HepG2 (cell line): ENCODE data around the gene ESRRG. TPM values are rescaled to one million over a fixed set of nuclear protein-coding genes. Genes with fewer than 3 reads are reported as not detected.

ENCODE experiments used
- ATAC-seq: fragments of 200-7000 bp; cut with Tn5 transposase; 3 replicates; pipeline ENCODE4 v1.9.1; 2020; ENCODE audit warnings: mild to moderate bottlenecking, moderate library complexity
- BruUV-seq: library from RNA; stranded (reverse); fragments of 400-500 nt; replicated peaks from 2 replicates; lab custom pipeline; 2021; lab: Mats Ljungman, UMichigan
- CTCF ChIA-PET: fragments of 300-600 bp; formaldehyde crosslinking; extraction: SDS; loops from one replicate; lab custom pipeline; 2021; ENCODE audit warnings: low total read pairs, inconsistent platforms, low intra/inter-chr PET ratio; lab: Yijun Ruan, JAX
- POLR2A ChIA-PET: fragments of 350-600 bp; sonication (Branson Sonifier 250); formaldehyde crosslinking; loops from one replicate; lab custom pipeline; 2020; ENCODE audit warnings: antibody characterized with exemption, inconsistent platforms; lab: Yijun Ruan, JAX
- DNase-seq: peaks from one replicate; pipeline ENCODE4 v3.0.0-alpha.2; 2015; ENCODE audit warnings: low spot score
- FAIRE-seq: peaks from 3 replicates; lab custom pipeline; 2011; peaks lifted over from hg19 to GRCh38; lab: Jason Lieb, UNC
- H2AFZ ChIP-seq: one replicate; pipeline ENCODE4 v1.6.1; 2011; ENCODE audit warnings: low read length, inconsistent platforms
- H3K27ac ChIP-seq: fragments of 300-600 bp; 3 replicates; pipeline ENCODE4 v1.8.0; 2011; ENCODE audit warnings: mixed run types, mild to moderate bottlenecking, mixed read lengths, low read length, inconsistent platforms; ENCODE audit not compliant: insufficient read depth; ENCODE audit errors: extremely low read length
- H3K27me3 ChIP-seq, 2 experiments: fragments of 200-600 bp in 1 of 2; 2 replicates in 1 of 2; 3 replicates in 1 of 2; pipeline versions ENCODE4 v1.6.0 to v1.8.0; 2011; ENCODE audit warnings: low read length in 2 of 2, mild to moderate bottlenecking in 2 of 2, moderate library complexity in 2 of 2, inconsistent platforms in 1 of 2; ENCODE audit not compliant: insufficient read depth in 2 of 2, control insufficient read depth in 1 of 2
- H3K36me3 ChIP-seq, 2 experiments: fragments of 200-600 bp in 1 of 2; replicated peaks in 1 of 2; 2 replicates in 1 of 2; 3 replicates in 1 of 2; pipeline versions ENCODE4 v1.5.1 to v1.8.0; 2011; ENCODE audit warnings: low read length in 2 of 2, inconsistent platforms in 1 of 2; ENCODE audit not compliant: insufficient read depth in 2 of 2, control insufficient read depth in 1 of 2
- H3K4me1 ChIP-seq: 2 replicates; pipeline ENCODE4 v1.5.1; 2012; ENCODE audit warnings: low read length, inconsistent platforms; ENCODE audit not compliant: insufficient read depth
- H3K4me2 ChIP-seq: 2 replicates; pipeline ENCODE4 v1.6.0; 2011; ENCODE audit warnings: low read depth, low read length, inconsistent platforms
- H3K4me3 ChIP-seq, 3 experiments: fragments of 200-600 bp in 1 of 3; sonication (generic), shearing (Covaris generic) in 1 of 3; replicated peaks in 1 of 3; 2 replicates each; pipeline ENCODE4 v1.5.1; 2011 to 2016; ENCODE audit warnings: low read length in 3 of 3, inconsistent platforms in 2 of 3, low read depth in 2 of 3, mild to moderate bottlenecking in 2 of 3, control low read depth in 1 of 3, mixed read lengths in 1 of 3; ENCODE audit not compliant: insufficient read depth in 1 of 3
- H3K79me2 ChIP-seq: one replicate; pipeline ENCODE4 v1.6.1; 2011; ENCODE audit warnings: low read length, inconsistent platforms; ENCODE audit not compliant: insufficient read depth
- H3K9ac ChIP-seq: 2 replicates; pipeline ENCODE4 v1.6.0; 2011; ENCODE audit warnings: mild to moderate bottlenecking, low read depth, low read length, inconsistent platforms; ENCODE audit not compliant: insufficient read depth
- H3K9me3 ChIP-seq: 2 replicates; pipeline ENCODE4 v1.5.1; 2012; ENCODE audit warnings: mild to moderate bottlenecking, low read length
- H4K20me1 ChIP-seq: 2 replicates; pipeline ENCODE4 v1.6.0; 2011; ENCODE audit warnings: inconsistent platforms, mild to moderate bottlenecking, low read length, moderate library complexity; ENCODE audit not compliant: insufficient read depth
- AKAP8 ChIP-seq: sonication (generic); formaldehyde crosslinking; IDR thresholded peaks from 2 replicates; pipeline ENCODE4 v1.5.1; 2020; ENCODE audit warnings: mild to moderate bottlenecking, missing genetic modification reagents
- CBX5 ChIP-seq: sonication (generic); formaldehyde crosslinking; IDR thresholded peaks from 2 replicates; pipeline ENCODE4 v1.4.0; 2020; ENCODE audit warnings: missing genetic modification reagents, borderline replicate concordance
- HNF4A ChIP-seq: sonication (generic); formaldehyde crosslinking; IDR thresholded peaks from 2 replicates; pipeline ENCODE4 v1.4.0; 2020; ENCODE audit warnings: missing genetic modification reagents
- KDM5B ChIP-seq: sonication (generic); formaldehyde crosslinking; IDR thresholded peaks from 2 replicates; pipeline ENCODE4 v1.4.0; 2020; ENCODE audit warnings: missing genetic modification reagents, mild to moderate bottlenecking, borderline replicate concordance
- ZBTB1 ChIP-seq: sonication (generic); formaldehyde crosslinking; IDR thresholded peaks from 2 replicates; pipeline ENCODE4 v1.4.0; 2020; ENCODE audit warnings: missing genetic modification reagents, borderline replicate concordance
- ZFP82 ChIP-seq: sonication (generic); formaldehyde crosslinking; IDR thresholded peaks from 2 replicates; pipeline ENCODE4 v1.5.1; 2020; ENCODE audit warnings: mild to moderate bottlenecking, missing genetic modification reagents, borderline replicate concordance
- ZNF20 ChIP-seq: sonication (generic); formaldehyde crosslinking; IDR thresholded peaks from 2 replicates; pipeline ENCODE4 v1.4.0; 2020; ENCODE audit warnings: mild to moderate bottlenecking, moderate library complexity, missing genetic modification reagents
- WGBS: methylation state at CpG from one replicate; pipeline ENCODE4 v1.1.6; 2017; ENCODE audit warnings: low lambda C conversion rate; 5-methylcytosine and 5-hydroxymethylcytosine counted together
- in situ Hi-C: cut with HindIII; loops from 2 replicates; pipeline ENCODE4 v1.10.0; 2017; ENCODE audit warnings: low pct_unique_long_range_greater_than_20kb; ENCODE audit not compliant: extremely low pct_ligation_motif_present
- intact Hi-C: fragments of 100-400 bp; cut with micrococcal nuclease; formaldehyde crosslinking; loops from one replicate; pipeline ENCODE4 v1.10.0; 2022; ENCODE audit not compliant: unreplicated experiment
- polyA plus RNA-seq, 8 experiments: library from polyadenylated mRNA; depleted of rRNA in 3 of 8; stranded (reverse) in 7 of 8; unstranded in 1 of 8; fragments of >200 nt; fragmentation: Illumina TruSeq in 4 of 8; extraction: Trizol in 4 of 8; gene quantifications; 2 replicates each; pipeline versions ENCODE4 v1.2.1 to v1.2.3, GENCODE V29; 2011 to 2016; ENCODE audit warnings: low read depth in 4 of 8, missing spikeins in 1 of 8, mixed read lengths in 1 of 8; ENCODE audit not compliant: insufficient read depth in 1 of 8
- total RNA-seq, 5 experiments: library from RNA; depleted of rRNA; stranded (reverse); fragments of >200 nt; fragmentation: Illumina TruSeq; extraction: Trizol; gene quantifications; 2 replicates each; pipeline ENCODE4 v1.2.3, GENCODE V29; 2016; ENCODE audit warnings: low read depth in 1 of 5
- TF ChIP-seq, protein P1 (sequence below): IDR thresholded peaks from 2 replicates; pipeline ENCODE4 v1.6.1; 2016; ENCODE audit warnings: missing compliant biosample characterization, missing genetic modification reagents, borderline replicate concordance
- TF ChIP-seq, protein P2 (sequence below): sonication (generic); formaldehyde crosslinking; IDR thresholded peaks from 2 replicates; pipeline ENCODE4 v1.9.0; 2021; ENCODE audit warnings: missing genetic modification reagents, borderline replicate concordance
- TF ChIP-seq, protein P3 (sequence below): sonication (generic); formaldehyde crosslinking; IDR thresholded peaks from 2 replicates; pipeline ENCODE4 v1.5.0; 2020; ENCODE audit warnings: missing genetic modification reagents

Gene ESRRG
- total and polyA plus RNA-seq, 2 of the 13 experiments (the other 11 are each of a cell fraction or from before 2014, with no cell fraction given): not detected

DNA sequence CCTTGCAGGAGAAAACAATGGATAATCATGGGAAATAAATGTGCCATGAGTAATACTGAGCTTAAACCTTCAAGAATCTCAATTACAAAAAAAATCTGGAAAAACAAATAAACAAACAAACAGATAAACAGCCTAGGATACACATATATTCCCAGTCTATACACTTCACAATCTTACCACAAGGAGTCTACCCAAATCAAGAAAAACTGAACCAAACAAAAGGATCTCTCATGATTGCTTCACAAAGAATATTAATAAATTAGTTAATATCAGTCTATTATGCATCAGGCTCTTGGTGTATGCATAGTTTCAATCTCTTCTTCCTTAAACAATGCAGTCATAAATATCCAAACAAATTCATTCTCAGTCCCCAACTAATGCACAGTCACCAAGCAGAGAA, 3.2 kb upstream of the ESRRG start (continued):
- TF ChIP-seq, protein P1, sequence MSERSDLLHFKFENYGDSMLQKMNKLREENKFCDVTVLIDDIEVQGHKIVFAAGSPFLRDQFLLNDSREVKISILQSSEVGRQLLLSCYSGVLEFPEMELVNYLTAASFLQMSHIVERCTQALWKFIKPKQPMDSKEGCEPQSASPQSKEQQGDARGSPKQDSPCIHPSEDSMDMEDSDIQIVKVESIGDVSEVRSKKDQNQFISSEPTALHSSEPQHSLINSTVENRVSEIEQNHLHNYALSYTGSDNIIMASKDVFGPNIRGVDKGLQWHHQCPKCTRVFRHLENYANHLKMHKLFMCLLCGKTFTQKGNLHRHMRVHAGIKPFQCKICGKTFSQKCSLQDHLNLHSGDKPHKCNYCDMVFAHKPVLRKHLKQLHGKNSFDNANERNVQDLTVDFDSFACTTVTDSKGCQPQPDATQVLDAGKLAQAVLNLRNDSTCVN (CRISPR knock-in tag): no peak
- no peak for TF ChIP-seq KDM5B (CRISPR knock-in tag)
- TF ChIP-seq, protein P2, sequence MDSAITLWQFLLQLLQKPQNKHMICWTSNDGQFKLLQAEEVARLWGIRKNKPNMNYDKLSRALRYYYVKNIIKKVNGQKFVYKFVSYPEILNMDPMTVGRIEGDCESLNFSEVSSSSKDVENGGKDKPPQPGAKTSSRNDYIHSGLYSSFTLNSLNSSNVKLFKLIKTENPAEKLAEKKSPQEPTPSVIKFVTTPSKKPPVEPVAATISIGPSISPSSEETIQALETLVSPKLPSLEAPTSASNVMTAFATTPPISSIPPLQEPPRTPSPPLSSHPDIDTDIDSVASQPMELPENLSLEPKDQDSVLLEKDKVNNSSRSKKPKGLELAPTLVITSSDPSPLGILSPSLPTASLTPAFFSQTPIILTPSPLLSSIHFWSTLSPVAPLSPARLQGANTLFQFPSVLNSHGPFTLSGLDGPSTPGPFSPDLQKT (CRISPR knock-in tag): no peak

DNA sequence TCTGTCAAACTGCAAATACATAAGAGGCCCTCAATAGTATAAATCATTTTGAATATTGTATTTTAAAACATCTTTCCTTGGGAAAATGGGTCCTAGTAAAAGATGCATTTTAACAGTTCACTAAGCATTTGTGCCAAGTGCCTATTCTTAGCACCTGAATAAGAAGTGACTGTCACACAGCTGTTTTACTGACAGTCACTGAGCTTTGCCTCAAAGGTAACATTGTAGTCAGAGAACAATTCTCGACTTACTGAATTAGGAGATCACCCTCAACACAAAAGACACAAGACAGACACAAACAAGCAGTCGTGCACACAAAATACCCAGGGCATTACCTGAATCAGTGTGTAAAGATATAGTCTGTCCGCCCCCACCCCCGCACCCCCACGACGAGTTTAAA, 408 bp downstream of the ESRRG start:
- H2AFZ ChIP-seq: no peak overlapping the region
- no peak; the same call in 2 of the 3 replicates for ATAC-seq
- no peak overlapping the region for H3K9ac ChIP-seq
- H3K9me3 ChIP-seq: no peaks in the 10 kb centered on the region
- no peaks in the 10 kb centered on the region; the same call in 1 of the 2 replicates for H4K20me1 ChIP-seq
- peak overlapping the region in 1 of 3 experiments; percentile 16; a peak in 1 of 6 replicates for H3K4me3 ChIP-seq
- ChIA-PET POLR2A (no interaction called here), CTCF (no interaction called here)
- no peak for DNase-seq
- H3K79me2 ChIP-seq: no peaks in the 10 kb centered on the region
- H3K27me3 ChIP-seq: peaks cover 3 to 16% of the 10 kb centered on the region in 2 experiments; a peak in 3 of 5 replicates
- no peak for FAIRE-seq
- 1% methylated on average over 6 of the region's 6 CpGs for WGBS
- no peaks in the 10 kb centered on the region for H3K36me3 ChIP-seq
- H3K27ac ChIP-seq: no peak overlapping the region
- peak overlapping the region; percentile 24; the same call in 1 of the 2 replicates for H3K4me2 ChIP-seq
- intact Hi-C loops: no loop called here
- no peaks in the 10 kb centered on the region for H3K4me1 ChIP-seq
- in situ Hi-C loops: no loop called here
- no TSS peak for BruUV-seq
- TF ChIP-seq HNF4A (CRISPR knock-in tag): no peak
- no peak for TF ChIP-seq AKAP8
- TF ChIP-seq, protein P3, sequence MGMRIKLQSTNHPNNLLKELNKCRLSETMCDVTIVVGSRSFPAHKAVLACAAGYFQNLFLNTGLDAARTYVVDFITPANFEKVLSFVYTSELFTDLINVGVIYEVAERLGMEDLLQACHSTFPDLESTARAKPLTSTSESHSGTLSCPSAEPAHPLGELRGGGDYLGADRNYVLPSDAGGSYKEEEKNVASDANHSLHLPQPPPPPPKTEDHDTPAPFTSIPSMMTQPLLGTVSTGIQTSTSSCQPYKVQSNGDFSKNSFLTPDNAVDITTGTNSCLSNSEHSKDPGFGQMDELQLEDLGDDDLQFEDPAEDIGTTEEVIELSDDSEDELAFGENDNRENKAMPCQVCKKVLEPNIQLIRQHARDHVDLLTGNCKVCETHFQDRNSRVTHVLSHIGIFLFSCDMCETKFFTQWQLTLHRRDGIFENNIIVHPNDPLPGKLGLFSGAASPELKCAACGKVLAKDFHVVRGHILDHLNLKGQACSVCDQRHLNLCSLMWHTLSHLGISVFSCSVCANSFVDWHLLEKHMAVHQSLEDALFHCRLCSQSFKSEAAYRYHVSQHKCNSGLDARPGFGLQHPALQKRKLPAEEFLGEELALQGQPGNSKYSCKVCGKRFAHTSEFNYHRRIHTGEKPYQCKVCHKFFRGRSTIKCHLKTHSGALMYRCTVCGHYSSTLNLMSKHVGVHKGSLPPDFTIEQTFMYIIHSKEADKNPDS (CRISPR knock-in tag): no peak
- TF ChIP-seq CBX5 (CRISPR knock-in tag): no peak
- no peak for TF ChIP-seq ZNF20 (CRISPR knock-in tag)
- TF ChIP-seq ZFP82: no peak
- TF ChIP-seq ZBTB1 (CRISPR knock-in tag): no peak
